ENCODE data around the gene NOL3.

NOL3 gene

GRCh38 chr16:67190448-67191399 is 20.4 kb downstream of the NOL3 start:
- DNase-seq: no peak

- DNase-seq: no peak
Observed at GRCh38 chr16:67191411-67191994, 21.2 kb downstream of the NOL3 start.

DNA sequence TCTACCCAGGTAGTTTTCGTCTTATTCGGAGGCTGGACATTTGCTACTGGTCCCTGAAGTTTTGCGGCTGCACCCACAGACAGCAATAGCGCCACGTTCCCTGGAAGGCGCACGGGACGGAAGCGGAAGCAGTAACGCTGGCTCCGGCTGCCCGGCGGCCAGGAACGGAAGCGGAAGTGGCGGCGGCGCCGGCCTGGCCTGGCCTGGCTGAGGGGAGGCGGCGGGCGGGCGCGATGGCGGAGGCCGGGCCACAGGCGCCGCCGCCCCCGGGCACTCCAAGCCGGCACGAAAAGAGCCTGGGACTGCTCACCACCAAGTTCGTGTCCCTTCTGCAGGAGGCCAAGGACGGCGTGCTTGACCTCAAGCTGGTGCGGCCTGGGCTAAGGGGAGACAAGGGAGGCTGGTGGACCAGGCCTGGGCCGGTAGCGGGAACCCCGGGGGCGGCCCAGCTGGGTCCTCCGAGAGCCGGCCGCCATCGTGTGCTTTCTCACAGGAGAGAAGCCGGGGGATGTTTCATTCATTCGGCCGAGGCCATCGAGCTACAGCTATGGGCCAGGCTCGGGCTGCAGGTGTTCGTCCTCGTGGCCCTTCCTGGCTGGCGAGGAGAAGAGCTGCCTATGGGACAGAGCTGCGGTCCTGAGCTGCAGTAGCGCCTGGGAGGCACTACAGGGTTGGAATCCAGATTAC is 21.8 kb downstream of the NOL3 start, which contains the start of gene E2F4:
Gene E2F4, plus strand, starts transcription at position 161 of the 687 bp plus-strand sequence. Its CDS starts 73 bp downstream, at position 234.
- DNase-seq: peak; percentile 84

GRCh38 chr16:67192781-67193361 is 22.5 kb downstream of the NOL3 start:
- no peak for DNase-seq

GRCh38 chr16:67193536-67193935 is 23.2 kb downstream of the NOL3 start:
- no peak for DNase-seq

- no peak for DNase-seq
Observed at GRCh38 chr16:67194260-67194659, 23.9 kb downstream of the NOL3 start.

- no peak for DNase-seq
Observed at GRCh38 chr16:67195676-67196075, 25.3 kb downstream of the NOL3 start.

GRCh38 chr16:67196881-67197280 is 26.5 kb downstream of the NOL3 start:
- DNase-seq: no peak

DNA sequence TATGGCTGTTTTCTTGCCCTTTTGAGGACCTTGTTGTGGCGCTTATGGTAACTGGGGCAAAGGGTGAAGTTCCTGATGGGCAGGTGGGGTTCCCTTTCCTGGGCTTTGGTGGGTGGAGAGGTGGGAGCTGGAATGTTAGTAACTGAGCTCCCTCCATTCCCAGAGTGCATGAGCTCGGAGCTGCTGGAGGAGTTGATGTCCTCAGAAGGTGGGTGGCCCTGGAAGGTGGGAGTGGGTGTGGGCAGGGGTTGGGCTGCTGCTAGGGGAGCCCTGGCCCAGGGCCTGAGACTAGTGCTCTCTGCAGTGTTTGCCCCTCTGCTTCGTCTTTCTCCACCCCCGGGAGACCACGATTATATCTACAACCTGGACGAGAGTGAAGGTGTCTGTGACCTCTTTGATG is 27.4 kb downstream of the NOL3 start:
- no peak for DNase-seq

DNA sequence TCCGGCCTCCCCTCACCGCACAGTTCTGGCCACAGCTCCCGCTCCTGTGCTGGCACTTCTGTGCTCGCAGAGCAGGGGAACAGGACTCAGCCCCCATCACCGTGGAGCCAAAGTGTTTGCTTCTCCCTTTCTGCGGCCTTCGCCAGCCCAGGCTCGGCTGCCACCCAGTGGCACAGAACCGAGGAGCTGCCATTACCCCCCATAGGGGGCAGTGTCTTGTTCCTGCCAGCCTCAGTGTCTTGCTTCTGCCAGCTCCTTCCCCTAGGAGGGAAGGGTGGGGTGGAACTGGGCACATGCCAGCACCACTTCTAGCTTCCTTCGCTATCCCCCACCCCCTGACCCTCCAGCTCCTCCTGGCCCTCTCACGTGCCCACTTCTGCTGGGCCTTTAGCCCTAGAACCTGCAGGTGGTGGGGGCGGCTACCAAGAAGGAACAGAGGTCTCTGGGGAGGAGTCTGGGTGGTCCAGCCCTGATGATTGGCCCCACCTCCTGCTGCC is 27.9 kb downstream of the NOL3 start:
- DNase-seq: no peak

- no peak for DNase-seq
Observed at GRCh38 chr16:67199011-67199807, 28.9 kb downstream of the NOL3 start, which contains the start of gene ELMO3. ELMO3 (plus strand) TSS chr16:67199131; CDS start chr16:67199327, 196 bp downstream.

DNA sequence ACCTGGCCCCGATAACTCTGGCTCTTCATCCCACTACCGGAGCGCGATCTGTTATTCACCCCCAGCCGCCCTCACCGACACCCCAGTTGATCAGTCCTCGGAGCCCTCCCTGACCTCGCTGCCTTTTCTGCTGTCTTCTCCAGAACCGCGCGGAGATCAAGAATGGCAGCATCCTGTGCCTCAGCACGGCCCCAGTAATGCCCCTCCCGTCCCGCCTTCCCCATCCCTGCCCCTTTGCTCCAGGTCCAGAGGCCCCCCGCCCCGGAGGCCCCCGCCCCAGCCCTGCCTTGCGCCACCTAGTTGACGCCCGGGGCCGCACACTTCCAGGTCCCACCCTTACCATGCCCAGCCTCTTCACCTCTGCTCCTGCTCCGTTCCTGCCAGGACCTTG is 29.5 kb downstream of the NOL3 start:
- no peak for DNase-seq

GRCh38 chr16:67200491-67200890 is 30.2 kb downstream of the NOL3 start:
- DNase-seq: no peak

DNA sequence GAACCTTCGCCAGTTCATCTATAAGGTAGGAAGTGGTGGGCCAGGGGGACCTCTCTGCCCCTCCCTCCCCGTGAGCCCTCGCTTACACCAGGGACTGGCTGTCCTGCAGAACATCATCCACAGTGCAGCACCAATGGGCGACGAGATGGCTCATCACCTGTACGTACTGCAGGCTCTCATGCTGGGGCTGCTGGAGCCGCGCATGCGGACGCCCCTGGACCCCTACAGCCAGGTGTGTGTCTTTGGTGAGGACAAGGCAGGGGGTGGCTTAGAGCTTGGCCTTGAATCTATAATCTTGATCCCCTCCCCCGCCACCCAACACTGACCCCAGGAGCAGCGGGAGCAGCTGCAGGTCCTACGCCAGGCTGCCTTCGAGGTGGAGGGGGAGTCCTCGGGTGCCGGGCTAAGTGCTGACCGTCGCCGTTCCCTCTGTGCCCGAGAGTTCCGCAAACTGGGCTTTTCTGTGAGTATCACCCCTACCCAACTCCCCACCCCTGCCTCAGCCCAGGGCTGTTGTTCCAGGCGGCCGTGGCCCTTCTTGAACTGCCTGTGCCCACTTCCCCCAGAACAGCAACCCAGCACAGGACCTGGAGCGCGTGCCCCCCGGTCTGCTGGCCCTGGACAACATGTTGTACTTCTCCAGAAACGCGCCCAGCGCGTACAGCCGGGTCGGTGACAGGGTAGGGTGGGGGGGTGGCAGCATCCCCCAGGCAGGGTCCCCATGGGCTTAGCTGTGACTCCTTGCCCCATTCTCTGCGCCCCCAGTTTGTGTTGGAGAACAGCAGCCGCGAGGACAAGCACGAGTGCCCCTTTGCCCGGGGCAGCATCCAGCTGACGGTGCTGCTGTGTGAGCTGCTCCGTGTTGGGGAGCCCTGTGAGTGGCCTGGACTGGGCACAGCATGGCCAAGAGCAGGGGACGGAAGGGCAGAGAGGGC is 31.3 kb downstream of the NOL3 start:
- DNase-seq: no peak

- DNase-seq: no peak
Observed at GRCh38 chr16:67202426-67202825, 32.1 kb downstream of the NOL3 start.

- no peak for DNase-seq
Observed at GRCh38 chr16:67202956-67203493, 32.7 kb downstream of the NOL3 start.

- no peak for DNase-seq
Observed at GRCh38 chr16:67204076-67204475, 33.7 kb downstream of the NOL3 start.

DNA sequence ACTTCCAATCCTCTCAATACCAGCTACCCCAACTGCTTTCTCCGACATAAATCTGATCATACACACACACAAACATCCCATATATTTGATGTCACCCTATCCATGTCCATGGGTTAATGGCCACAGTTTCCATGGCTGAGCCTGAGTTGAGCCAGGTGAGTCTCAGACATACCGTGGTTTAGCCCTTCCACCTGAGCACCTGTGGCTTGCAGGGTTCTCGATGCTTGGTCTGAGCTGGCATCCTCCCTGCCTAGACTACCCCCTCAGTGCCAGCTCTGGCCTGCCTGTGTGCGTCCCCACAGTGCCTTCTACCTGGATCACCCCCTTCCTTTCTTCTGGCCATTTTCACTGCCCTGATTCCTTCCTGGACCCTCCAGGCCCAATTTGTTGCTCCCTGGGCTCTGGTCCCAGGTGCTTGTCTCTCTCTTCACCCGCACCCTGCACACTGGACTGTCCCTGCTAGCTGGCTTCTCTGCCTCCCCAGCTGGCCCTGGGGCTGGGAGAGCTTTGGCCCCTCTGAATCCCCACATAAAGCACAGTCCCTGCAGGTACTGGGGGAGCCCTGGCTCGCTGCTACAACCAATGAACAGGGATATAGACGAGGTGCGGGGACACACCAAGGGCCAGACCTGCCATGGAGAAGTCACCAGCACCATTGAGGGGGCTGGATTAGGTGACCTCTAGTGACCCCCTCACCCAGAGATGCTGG is 35.9 kb downstream of the NOL3 start:
- DNase-seq: no peak

- DNase-seq: no peak
Observed at GRCh38 chr16:67206838-67207248, 36.5 kb downstream of the NOL3 start.
